CD1c-positive myeloid dendritic cell (primary cell): ENCODE data around the gene SAMD4A.

Source experiments
- DNase-seq: peaks from one replicate; pipeline ENCODE4 v3.0.0-alpha.2; 2016; ENCODE audit errors: extremely low spot score

SAMD4A gene

DNA sequence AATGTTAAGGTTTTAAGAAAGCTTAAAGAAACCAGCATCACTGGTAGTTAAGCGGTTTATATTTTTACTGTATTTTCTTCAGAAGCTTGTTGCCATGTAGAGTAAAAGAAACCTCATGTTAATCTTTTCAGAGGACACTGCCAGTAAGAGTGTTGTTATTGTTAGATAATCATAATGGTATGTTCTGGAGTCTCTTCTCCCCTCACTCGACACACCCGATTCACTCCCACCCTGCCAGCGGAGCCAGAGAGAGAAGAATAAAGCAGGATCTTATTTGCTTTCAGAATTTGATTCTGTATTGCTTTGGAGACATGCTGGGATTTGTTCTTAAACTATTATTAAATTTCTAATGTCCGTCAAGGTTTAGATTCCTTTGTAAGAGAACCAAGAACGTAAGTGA, 113.7 kb downstream of the SAMD4A start:
- no peak for DNase-seq

GRCh38 chr14:54681811-54682261, 114.9 kb downstream of the SAMD4A start:
- no peak for DNase-seq

DNA sequence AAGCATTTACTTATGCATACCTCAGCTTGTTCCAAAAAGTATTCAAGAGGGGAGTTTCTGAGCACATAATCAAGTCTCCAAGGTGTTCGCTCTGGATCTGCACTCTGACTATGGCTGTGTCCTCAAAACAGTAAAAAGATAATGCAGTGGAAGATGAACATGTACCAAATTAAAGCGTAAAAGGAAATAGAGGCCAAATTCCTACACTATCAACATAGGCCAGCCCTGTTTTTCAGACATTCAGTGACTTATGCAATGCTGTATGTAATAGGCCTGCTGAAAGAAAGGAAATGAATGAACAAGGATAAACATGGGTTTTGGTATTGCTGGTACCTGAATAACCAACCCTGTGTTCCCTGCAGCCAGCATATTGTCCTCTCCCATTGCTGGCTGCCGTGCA, 115.7 kb downstream of the SAMD4A start:
- no peak for DNase-seq

DNA sequence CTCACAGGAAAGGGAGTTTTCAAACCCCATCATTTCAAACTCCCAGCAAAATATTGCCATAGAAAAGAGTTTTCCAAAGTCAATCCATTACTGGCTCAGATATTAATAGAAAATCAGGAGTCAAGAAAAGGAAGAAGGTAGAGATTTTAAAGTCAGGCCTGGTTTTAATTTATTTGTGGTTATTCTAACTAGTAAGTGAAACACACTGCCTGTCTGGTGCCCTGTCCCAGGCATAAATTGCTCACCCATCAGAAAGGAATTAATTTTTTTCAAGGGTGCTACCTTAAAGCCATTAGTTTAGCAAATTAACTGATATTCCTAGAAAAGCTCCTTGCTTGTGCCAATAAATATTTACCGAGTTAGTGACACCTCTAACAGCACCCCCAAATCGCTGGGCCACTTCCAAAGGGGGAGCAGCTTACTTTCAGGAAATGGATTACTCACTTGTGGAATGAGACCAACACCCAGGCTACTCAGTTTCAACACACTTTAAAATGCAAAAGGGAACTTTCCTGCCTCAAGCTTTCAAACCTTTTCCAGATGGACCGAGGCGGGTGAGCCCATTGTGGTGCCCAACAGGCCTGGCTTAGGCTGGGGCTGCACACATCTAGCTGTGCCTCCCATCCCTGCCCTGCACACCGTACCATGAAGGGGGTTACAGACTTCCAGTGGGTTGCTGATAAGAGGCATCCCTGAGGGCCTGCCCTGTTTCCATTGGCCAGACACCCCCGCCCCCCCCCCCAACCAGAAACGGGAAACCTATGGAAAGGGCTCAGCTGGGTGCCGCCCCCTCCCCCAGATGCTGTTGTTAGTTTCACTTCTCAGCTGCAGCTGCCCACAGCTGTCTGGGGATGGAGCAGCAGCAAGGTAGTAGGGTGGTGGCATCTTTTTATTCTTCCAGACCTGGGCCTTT, 117.2 kb downstream of the SAMD4A start:
- peak; percentile 39 for DNase-seq

- no peak for DNase-seq
Observed at GRCh38 chr14:54685286-54685845, 118.4 kb downstream of the SAMD4A start.

DNA sequence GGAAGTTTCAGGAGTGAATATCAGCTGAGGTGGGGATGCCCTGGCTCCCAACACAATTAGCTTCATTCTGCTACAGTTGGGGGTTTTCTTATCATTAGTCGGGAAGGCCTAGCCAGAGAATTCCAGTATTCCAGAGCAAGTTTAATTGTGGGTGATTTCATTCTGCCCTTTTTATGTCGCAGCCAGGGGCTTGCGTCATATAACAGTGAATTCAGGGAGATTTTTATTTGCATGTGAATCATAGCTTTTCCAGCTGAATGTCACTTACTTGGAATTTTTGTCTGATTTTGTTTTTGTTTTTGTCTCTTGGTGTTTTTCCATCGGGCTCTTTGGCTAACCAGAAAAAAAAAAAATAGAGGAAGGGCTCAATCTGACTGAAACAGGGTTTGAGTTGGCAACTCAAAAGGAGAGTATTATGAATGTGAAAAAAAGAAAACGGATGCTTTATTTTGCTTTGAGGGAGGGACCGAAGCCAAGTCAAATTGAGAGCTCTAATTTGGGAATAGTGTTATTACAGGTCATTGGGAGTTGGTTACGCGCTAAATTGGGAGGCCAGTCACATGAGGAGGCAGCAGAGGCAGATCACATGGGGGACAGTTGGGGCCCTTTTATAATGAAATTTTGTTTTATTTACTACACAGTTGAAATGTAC, 119.4 kb downstream of the SAMD4A start:
- no peak for DNase-seq

DNA sequence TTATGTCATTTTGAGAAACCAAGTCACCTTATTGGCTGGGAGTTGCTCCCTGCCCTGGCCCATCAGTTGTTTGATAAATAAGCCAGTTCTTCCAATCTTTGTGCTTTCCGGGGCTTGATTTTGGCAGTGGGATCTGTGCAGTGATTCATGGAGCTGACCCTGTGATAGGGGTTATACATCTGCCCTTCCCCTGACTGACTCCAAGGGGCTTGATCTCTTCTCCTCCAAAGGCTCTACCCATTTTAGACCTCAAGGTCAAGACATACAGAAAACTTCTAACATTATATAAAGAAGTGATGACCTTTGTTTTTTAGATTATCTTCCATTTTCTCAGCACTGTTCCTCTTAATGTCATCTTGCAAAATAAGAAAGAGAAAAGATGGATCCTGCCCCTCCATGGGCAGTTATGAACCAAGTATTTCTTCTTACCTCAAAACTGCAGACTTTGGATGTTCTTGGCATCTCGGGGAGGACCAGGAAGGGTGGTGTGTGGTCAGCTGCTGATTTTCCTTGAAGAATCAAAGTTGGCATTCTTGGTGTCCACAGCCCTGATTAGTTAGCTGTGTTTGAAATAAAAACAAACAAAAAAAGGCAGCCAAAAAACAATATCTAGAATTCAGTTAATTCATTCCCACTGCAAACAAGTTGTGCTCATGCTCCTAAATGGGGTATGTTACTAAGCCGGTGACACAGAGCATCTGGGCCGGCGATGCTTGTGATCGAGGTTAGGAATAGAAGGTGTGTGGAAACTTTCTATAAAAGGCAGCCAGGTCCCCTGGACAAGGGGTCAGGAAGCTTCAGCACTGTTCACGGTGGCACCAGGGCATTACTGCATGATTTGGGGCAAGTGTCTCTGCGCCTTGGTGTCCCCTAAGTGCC, 120.2 kb downstream of the SAMD4A start:
- DNase-seq, result no peak

DNA sequence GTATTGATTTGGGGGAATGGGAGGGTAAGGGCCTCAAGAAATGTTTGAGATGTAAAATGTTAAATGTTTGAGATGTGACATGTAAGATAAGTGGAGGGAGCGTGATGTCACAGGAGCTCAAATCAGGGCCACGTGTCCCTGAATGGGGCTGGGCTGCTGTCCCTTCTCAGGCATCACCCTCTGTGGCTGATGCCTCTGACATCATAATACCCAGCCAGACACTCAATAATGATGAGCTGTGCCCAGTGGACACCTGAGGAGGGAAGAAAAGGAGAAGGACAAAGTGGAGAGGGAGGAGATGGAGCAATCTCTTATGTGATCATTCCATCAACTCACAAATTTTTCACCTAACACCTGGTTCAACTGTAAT, 120.8 kb downstream of the SAMD4A start:
- no peak for DNase-seq

DNA sequence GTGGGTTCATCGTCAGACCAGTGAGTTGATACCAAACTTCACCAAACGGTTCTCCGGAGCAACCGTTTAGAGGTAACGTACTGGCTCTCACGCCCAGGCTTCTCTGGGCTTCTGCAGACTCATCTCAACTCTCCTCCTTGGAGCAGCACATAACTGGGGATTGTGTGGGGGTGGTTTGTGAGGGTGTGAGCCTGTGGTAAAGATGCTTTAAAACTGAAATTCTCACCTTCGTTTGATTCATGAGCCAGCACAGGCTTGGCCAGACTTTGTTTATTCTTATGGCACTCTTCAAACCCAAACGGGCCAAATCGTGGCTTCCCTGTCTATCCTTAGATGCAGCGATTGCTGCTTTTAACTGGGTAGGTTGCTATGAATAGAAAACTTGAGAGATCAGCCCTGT, 121.3 kb downstream of the SAMD4A start:
- DNase-seq, result no peak

- no peak for DNase-seq
Observed at GRCh38 chr14:54689928-54690327, 123.0 kb downstream of the SAMD4A start.

DNA sequence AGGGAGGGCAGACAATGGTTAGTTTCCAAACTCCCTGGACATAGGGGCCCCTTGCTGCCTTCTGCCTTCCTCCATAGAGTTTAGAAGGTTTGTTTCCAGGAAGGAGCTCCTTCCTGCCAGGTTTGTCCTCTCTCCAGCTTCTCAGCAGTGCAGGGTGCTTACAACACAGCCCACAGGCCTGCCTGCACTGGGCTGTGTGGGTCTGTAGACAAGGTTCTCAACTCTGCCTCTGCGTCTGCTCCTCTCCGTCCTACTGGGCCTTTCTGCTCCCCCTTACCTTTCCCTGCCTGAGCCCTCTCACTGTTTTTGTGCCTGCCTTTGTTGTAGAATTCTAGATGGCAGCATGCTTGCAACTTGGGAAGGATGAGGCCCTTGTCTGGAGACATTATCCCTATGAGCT, 124.0 kb downstream of the SAMD4A start:
- DNase-seq, result no peak

- peak; percentile 83 for DNase-seq
Observed at GRCh38 chr14:54691525-54692283, 124.8 kb downstream of the SAMD4A start.

GRCh38 chr14:54692284-54692772, 125.4 kb downstream of the SAMD4A start:
- DNase-seq, result no peak

DNA sequence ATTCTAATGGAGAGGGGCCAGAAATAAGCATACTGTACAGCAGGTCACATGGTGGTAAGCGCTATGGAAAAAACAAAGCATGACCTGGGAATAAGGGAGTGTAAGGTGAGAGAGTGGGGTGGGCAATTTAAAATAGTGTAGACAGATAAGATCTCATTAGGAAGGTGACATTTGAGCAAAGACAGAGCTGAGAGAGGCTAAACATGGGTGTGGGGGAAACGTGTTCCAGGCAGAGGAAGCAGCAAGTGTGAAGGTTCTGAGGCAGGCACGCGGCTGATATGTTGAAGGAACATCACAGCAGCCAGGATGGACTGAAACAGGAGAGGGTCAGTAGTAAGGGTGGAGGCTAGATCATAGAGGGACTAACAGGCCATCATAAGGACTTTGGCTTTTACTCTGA, 126.8 kb downstream of the SAMD4A start:
- DNase-seq, result no peak

GRCh38 chr14:54695196-54695595, 128.3 kb downstream of the SAMD4A start:
- DNase-seq, result no peak

DNA sequence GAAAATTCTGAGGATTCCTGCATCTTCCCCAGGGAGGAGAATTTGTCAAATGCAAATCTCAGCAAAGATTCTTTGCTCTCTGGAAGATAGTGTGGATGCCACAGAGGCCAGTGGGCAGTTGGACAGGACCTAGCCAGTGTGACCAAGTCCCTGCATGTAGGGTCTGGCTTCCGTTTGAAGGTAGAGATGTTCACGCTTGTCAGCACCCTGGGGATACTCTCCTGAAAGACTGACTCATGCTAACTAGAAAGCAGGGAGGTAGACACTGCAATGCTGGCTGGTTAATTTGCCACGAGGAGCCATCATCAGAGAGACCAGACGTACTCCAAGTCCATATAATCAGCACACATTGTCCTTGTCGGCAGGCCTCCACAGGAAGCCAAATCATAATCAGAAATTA, 130.1 kb downstream of the SAMD4A start:
- no peak for DNase-seq

- DNase-seq, result no peak
Observed at GRCh38 chr14:54697803-54698202, 130.9 kb downstream of the SAMD4A start.

- no peak for DNase-seq
Observed at GRCh38 chr14:54698501-54698900, 131.6 kb downstream of the SAMD4A start.

DNA sequence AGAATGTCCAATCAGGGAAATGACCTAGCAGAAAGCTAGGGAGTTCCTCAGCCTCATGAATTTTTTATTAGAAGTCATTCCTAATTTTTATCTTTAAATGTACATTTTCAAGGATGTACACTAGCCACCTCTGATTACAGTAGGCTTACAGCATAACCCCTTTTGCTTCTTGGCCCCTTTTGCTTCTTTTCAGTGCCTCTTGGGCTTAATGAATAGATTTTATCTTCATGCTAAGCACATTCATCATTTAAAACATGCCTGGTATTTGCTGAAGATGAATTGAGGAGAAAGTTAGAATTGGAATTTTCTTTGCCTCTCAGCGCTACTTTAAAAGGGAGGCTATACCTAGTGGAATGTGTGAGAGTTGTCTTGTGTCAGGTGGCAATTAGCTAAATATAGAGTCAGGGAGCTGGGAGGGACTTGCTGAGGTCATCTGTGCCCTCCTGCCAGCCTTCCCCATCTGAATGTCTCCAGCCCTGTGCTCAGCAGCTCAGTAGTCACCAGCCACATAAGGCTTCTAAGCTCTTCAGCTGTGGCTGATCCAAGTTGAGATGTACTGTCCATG, 132.1 kb downstream of the SAMD4A start:
- DNase-seq, result no peak

- no peak for DNase-seq
Observed at GRCh38 chr14:54699735-54700134, 132.8 kb downstream of the SAMD4A start.

GRCh38 chr14:54700717-54701116, 133.8 kb downstream of the SAMD4A start:
- DNase-seq, result no peak
